ENCODE results near the gene SLC2A9. TPM values are rescaled to one million over a fixed set of nuclear protein-coding genes. Genes with fewer than 3 reads are reported as not detected.

SLC2A9 gene
- total and polyA plus RNA-seq, 2 of the 4 experiments (the other 2 are of a cell fraction) = 0.72 to 2.1 TPM

- Histone ChIP-seq H2BK5ac (ENCODE audit: low read depth, low read length, poor library complexity, severe bottlenecking) (no peak overlapping the region), H3K79me1 (ENCODE audit: low read depth in 1 of 2, low read length in 2 of 2) (no peaks in the 10 kb centered on the region), H3K23ac (ENCODE audit: low read depth, low read length) (no peak overlapping the region), H3K9me1 (ENCODE audit: insufficient read depth, low read length) (no peaks in the 10 kb centered on the region), H4K20me1 (ENCODE audit: insufficient read depth, low read length) (no peaks in the 10 kb centered on the region), H3K56ac (ENCODE audit: extremely low read depth, insufficient read depth, low read length) (no peak overlapping the region), H2AFZ (replicated peaks; ENCODE audit: low read length, poor library complexity) (no peak overlapping the region), H4K5ac (ENCODE audit: low read depth, low read length) (peak overlapping the region; percentile 23; the same call in 1 of the 2 replicates), H3K9me3 (ENCODE audit: control insufficient read depth, insufficient read depth, low read length) (no peaks in the 10 kb centered on the region), H2BK120ac (ENCODE audit: low read depth, low read length) (no peak overlapping the region), H4K8ac (ENCODE audit: low read depth in 2 of 2, low read length in 2 of 2) (no peak overlapping the region), H3K36me3 (ENCODE audit: control insufficient read depth, insufficient read depth, low read length) (no peaks in the 10 kb centered on the region), H3K4me2 (ENCODE audit: low read depth, low read length) (no peak overlapping the region; the same call in 1 of the 2 replicates), H2BK20ac (ENCODE audit: low read depth, low read length) (no peak overlapping the region), H3K18ac (ENCODE audit: low read depth, low read length) (peak overlapping the region; percentile 59; the same call in 1 of the 2 replicates), H4K91ac (ENCODE audit: insufficient read depth, low read depth, low read length) (no peak overlapping the region), H2BK15ac (ENCODE audit: low read depth, low read length) (no peak overlapping the region), H3K9ac (ENCODE audit: low read depth, low read length) (no peak overlapping the region), H2AK5ac (ENCODE audit: low read depth, low read length) (no peak overlapping the region), H3K4ac (ENCODE audit: low read depth, low read length) (no peak overlapping the region), H3K27me3 (ENCODE audit: control insufficient read depth, insufficient read depth, low read length) (no peaks in the 10 kb centered on the region), H3K27ac (ENCODE audit: insufficient read depth, low read length) (no peak overlapping the region), H3K4me3 (ENCODE audit: insufficient read depth, low read depth, low read length) (no peak overlapping the region), H2AK9ac (replicated peaks; ENCODE audit: low read depth, low read length, poor library complexity) (no peak overlapping the region), H3K4me1 (ENCODE audit: control insufficient read depth, insufficient read depth, low read length) (peaks cover 6% of the 10 kb centered on the region; the same call in 1 of the 2 replicates), H3K14ac (replicated peaks; ENCODE audit: low read depth, low read length) (no peak overlapping the region)
- CTCF ChIA-PET = no interaction called here
- in situ Hi-C loops (cut with MboI; ENCODE audit: low sequenced_read_pairs) = no loop called here
- TF ChIP-seq MAZ (IDR thresholded peaks at IDR 0.05; ENCODE audit: borderline replicate concordance, low read depth, low read length) (no peak), BHLHE40 (IDR thresholded peaks at IDR 0.05; ENCODE audit: low read depth, low read length) (no peak), SMC3 (IDR thresholded peaks at IDR 0.05; ENCODE audit: low read depth, low read length) (no peak), NFE2L2 (IDR thresholded peaks at IDR 0.05; ENCODE audit: low read depth, low read length) (no peak), CTCF (conservative IDR thresholded peaks at IDR 0.05; ENCODE audit: low read depth, low read length) (no peak), RAD21 (IDR thresholded peaks at IDR 0.05; ENCODE audit: low read length) (no peak), RFX5 (IDR thresholded peaks at IDR 0.05; ENCODE audit: low read depth, low read length) (no peak)
- TF ChIP-seq, protein P1, sequence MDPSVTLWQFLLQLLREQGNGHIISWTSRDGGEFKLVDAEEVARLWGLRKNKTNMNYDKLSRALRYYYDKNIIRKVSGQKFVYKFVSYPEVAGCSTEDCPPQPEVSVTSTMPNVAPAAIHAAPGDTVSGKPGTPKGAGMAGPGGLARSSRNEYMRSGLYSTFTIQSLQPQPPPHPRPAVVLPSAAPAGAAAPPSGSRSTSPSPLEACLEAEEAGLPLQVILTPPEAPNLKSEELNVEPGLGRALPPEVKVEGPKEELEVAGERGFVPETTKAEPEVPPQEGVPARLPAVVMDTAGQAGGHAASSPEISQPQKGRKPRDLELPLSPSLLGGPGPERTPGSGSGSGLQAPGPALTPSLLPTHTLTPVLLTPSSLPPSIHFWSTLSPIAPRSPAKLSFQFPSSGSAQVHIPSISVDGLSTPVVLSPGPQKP (IDR thresholded peaks at IDR 0.05; ENCODE audit: borderline replicate concordance, low read depth, low read length) = no peak
- 40% methylated on average over 1 of the region's 2 CpGs; no CpG with 5 or more reads in 1 of the 2 experiments for WGBS, 2 experiments (ENCODE audit: extremely low coverage in 2 of 2, insufficient read length in 1 of 2)
- peak; percentile 50 for ATAC-seq (ENCODE audit: low read depth)
- dilution Hi-C loops (cut with HindIII; ENCODE audit: low sequenced_read_pairs, unreplicated experiment) = no loop called here
- BruUV-seq (replicated peaks) = no TSS peak
- intact Hi-C loops (cut with micrococcal nuclease) = no loop called here
- POLR2A ChIA-PET (ENCODE audit: unreplicated experiment) = no interaction called here
- no peak for DNase-seq
Observed at GRCh38 chr4:9988933-9989332, 32.4 kb downstream of the SLC2A9 start.
